C4-2B (cell line): ENCODE results near the gene CIDEB.

Source experiments
- ZFX ChIP-seq: fragments of 450-650 bp; IDR thresholded peaks from 2 replicates; pipeline ENCODE4 v1.6.1; 2017
- TF ChIP-seq, protein P1 (sequence below): fragments of 450-650 bp; conservative IDR thresholded peaks from 2 replicates; pipeline ENCODE4 v1.5.1; 2017; ENCODE audit warnings: mild to moderate bottlenecking

GRCh38 chr14:24291446-24292117 lies 16.2 kb downstream of the CIDEB start:
- TF ChIP-seq, protein P1, sequence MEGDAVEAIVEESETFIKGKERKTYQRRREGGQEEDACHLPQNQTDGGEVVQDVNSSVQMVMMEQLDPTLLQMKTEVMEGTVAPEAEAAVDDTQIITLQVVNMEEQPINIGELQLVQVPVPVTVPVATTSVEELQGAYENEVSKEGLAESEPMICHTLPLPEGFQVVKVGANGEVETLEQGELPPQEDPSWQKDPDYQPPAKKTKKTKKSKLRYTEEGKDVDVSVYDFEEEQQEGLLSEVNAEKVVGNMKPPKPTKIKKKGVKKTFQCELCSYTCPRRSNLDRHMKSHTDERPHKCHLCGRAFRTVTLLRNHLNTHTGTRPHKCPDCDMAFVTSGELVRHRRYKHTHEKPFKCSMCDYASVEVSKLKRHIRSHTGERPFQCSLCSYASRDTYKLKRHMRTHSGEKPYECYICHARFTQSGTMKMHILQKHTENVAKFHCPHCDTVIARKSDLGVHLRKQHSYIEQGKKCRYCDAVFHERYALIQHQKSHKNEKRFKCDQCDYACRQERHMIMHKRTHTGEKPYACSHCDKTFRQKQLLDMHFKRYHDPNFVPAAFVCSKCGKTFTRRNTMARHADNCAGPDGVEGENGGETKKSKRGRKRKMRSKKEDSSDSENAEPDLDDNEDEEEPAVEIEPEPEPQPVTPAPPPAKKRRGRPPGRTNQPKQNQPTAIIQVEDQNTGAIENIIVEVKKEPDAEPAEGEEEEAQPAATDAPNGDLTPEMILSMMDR: no peak
- no peak for TF ChIP-seq ZFX
